ENCODE results near the gene RNF169.
"Not testable (repeated sequence)": the region's sequence is repeated elsewhere in the genome, so short reads cannot be mapped to it uniquely, and the experiment has no call there.

GRCh38 chr11:74750598-74750997 lies 1.9 kb downstream of the RNF169 start:
- TF ChIP-seq ZC3H8 (IDR thresholded peaks at IDR 0.05); FOXJ3 (CRISPR knock-in tag; IDR thresholded peaks at IDR 0.05); CTCF (IDR thresholded peaks at IDR 0.05 in 2 of 3, conservative IDR thresholded peaks at IDR 0.05 in 1 of 3; ENCODE audit: insufficient read depth in 2 of 3, low read depth in 1 of 3, low read length in 3 of 3); ESRRA (IDR thresholded peaks at IDR 0.05; ENCODE audit: borderline replicate concordance, low read depth); ZNF274 (IDR thresholded peaks at IDR 0.05; ENCODE audit: borderline replicate concordance, low read depth, low read length); ATF2 (CRISPR knock-in tag; IDR thresholded peaks at IDR 0.05); TGIF2 (CRISPR knock-in tag; IDR thresholded peaks at IDR 0.05); ZNF263 (CRISPR knock-in tag; IDR thresholded peaks at IDR 0.05; ENCODE audit: borderline replicate concordance); TRIM24 (IDR thresholded peaks at IDR 0.05): not testable (repeated sequence)

All from K562 (cell line).